GM19324 (cell line): Measurements from ENCODE around the gene KLHL10.

Experiments
- ATAC-seq: cut with Tn5 transposase; IDR thresholded peaks from one replicate; pipeline ENCODE4 v1.9.1; 2021; ENCODE audit warnings: mild to moderate bottlenecking, moderate library complexity; ENCODE audit not compliant: unreplicated experiment, low FRiP score

KLHL10 gene

DNA sequence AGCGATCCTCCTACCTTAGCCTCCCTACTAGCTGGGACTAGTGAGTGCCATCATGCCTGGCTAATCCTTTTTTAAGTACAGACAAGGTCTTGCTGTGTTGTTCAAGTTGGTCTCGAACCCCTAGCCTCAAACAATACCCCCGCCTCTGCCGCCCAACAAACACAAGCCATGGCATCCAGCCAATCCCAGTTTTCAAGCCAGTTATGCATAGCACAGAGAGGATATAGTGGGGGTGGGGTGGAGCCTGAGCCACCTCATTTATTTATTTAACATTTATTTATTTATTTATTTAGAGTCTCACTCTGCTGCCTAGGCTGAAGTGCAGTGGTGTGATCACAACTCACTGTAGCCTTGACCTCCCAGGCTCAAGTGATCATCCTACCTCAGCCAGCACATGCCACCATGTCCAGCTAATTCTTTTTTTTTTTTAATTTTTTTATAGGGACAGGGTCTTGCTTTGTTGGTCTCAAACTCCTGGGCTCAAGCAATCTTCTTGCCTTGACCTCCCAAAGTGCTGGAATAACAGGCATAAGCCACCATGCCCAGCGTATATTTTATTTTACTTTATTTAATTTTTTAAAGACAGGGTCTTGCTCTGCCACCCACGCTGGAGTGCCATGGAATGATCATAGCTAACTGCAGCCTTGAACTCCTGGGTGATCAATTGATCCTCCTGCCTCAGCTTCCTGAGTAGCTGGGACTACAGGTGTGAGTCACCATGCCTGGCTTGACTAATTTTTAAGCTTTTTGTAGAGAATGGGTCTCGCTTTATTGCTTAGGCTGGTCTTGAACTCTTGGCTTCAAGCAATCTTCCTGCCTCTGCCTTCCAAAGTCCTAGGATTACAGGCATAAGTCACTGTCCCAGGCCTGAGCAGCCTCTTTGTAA, 53.8 kb downstream of the KLHL10 start:
- ATAC-seq: no peak

DNA sequence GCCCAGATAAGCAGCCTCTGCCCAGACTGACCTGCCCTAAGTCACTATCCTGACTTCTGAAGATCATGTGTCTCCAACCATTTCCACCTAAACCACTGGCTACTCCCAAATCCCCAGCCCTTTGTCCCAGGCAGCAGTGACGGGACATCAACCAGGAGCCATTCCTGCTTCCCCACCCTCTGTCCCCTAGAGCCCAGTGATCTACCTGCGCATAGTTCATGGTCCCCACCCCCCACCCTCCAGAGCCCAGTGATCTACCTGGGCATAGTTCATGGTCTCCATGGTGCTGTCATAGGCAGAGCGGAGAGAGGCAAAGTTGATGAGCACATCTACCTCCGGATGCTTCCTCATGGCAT, 54.4 kb downstream of the KLHL10 start:
- ATAC-seq: no peak

DNA sequence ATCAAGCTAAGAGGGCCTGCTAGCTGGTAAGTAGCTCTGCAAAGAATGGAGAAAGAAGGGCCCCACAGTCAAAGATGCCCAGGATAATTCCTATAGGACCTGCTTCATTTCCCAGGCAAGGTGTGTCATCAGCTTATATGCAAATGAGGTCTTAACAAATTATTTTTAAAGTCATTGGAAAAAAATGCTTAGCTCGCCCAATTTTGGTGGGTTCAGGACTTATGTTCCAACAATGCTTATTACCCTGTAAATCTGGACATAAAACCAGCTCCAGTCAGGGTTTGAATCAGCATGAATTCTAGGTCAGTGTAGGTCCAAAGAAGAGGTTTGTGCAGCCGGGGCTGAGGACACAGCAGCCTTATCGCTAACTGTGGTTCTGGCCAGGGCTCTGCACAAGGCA, 55.8 kb downstream of the KLHL10 start:
- ATAC-seq: no peak

DNA sequence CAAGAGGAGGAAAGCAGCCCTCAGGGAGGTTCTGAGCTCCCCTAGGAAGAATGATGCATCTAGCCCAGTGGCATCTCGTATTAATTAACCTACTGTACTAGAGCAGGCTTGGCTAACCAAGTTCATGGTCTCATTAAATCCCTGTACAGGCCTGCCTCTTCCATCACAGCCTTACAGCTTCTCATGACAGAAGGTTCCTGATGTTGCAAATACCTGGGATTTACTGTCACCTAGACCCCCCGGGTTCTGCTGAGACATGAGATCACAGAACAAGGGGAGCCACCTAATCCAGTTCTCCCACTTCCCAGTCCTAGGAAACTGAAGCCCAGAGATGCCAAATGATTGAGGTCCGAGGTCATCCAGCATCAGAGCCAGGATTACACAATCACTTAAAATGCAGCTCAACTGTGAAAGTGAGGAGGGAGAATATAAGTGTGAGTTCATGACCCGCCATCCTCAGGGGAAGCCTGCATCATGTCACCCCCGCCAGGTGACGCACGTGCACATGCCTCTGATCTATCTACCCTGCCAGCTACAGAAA, 57.2 kb downstream of the KLHL10 start:
- no peak for ATAC-seq

DNA sequence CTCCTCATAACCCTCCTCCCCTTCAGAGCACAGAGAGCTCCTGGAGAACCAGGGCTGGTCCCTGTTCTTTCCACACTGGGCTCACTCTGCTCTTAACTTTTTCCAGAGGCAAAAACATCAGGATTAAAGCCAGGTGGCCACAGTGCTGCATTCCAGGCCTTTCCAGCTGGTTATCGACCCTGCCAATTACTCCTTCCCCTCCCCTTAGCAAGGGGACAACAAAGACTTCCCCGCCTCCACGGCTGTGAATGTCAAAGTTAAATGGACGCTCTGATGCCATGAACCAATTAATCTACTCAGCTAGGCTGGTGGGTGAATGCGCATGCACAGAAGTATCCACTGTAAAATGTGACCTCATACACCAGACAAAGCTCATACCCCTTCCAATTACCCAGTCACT, 58.0 kb downstream of the KLHL10 start:
- ATAC-seq: no peak

DNA sequence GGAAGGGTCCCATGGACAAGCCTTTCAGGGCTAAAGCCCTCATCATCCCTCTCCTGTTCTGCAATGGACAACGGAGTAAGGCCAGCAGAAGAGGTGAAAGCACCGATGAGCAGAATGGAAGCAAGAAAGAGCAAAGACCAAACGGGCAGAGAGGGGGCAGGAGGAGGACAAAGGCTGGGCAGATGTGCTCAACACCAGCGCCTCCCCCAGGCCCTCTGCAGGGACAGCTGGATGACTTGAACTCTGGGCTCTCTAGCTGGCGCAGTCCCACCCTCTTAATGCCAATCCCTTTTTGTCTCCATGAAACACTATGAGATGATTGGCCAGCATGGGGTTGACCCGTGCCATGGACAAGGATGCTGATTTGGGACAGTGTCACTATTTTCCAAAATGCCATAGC, 59.1 kb downstream of the KLHL10 start:
- ATAC-seq: no peak
